PC-3 (cell line): ENCODE data around the gene PSMB2.

Experiments
- CTCF ChIP-seq: fragments of 300-600 bp; sonication (generic); conservative IDR thresholded peaks from 2 replicates; pipeline ENCODE4 v1.5.1; 2017; ENCODE audit warnings: antibody characterized with exemption, low read depth, mild to moderate bottlenecking, low read length
- EZH2phosphoT487 ChIP-seq: fragments of 300-600 bp; sonication (generic); IDR thresholded peaks from 2 replicates; pipeline ENCODE4 v1.6.1; 2018; ENCODE audit warnings: mild to moderate bottlenecking, antibody characterized with exemption, low read length, borderline replicate concordance

GRCh38 chr1:35615440-35615839 is 25.9 kb downstream of the PSMB2 start:
- no peak for TF ChIP-seq CTCF
- TF ChIP-seq EZH2phosphoT487, result no peak
